ENCODE measurements around the gene DTX3.

DTX3 gene

GRCh38 chr12:57605811-57606311, 1.2 kb downstream of the DTX3 start:
- intact Hi-C loops (cut with DNase I), result no loop called here
- DNase-seq, result peak in 1 of 10 donors; percentile 10

GRCh38 chr12:57606399-57606798, 1.8 kb downstream of the DTX3 start:
- intact Hi-C loops (cut with DNase I), result no loop called here
- DNase-seq, result no peak

GRCh38 chr12:57606821-57607220, 2.2 kb downstream of the DTX3 start:
- intact Hi-C loops (cut with DNase I), result no loop called here
- DNase-seq, result peak in 1 of 10 donors; percentile 82

- intact Hi-C loops (cut with DNase I), result no loop called here
These were observed 3.5 kb downstream of the DTX3 start for GRCh38 chr12:57607958-57608663.

GRCh38 chr12:57609101-57609780, 4.6 kb downstream of the DTX3 start:
- intact Hi-C loops (cut with DNase I), result no loop called here
- peak in 1 of 10 donors; percentile 37 for DNase-seq

More at GRCh38 chr12:57607958-57608663, 3.5 kb downstream of the DTX3 start:
- peak in 1 of 10 donors; percentile 38 for DNase-seq

GRCh38 chr12:57609781-57610553, 5.3 kb downstream of the DTX3 start:
- intact Hi-C loops (cut with DNase I), result no loop called here
- peak in 1 of 10 donors; percentile 59 for DNase-seq

GRCh38 chr12:57610554-57611107, 6.0 kb downstream of the DTX3 start:
- DNase-seq, result peak in 1 of 10 donors; percentile 73
- intact Hi-C loops (cut with DNase I), result no loop called here

- peak; percentile 53 to 93 (median 70) for DNase-seq
- intact Hi-C loops (cut with DNase I), result no loop called here
These were observed 6.6 kb downstream of the DTX3 start, which contains the start of gene ARHGEF25 for GRCh38 chr12:57611108-57611826. ARHGEF25 (plus strand) TSS chr12:57611435; CDS start chr12:57611895, 460 bp downstream.

- intact Hi-C loops (cut with DNase I), result no loop called here
- DNase-seq, result peak in 2 of 10 donors; percentile 29 to 89
These were observed 7.4 kb downstream of the DTX3 start for GRCh38 chr12:57611827-57612710.

GRCh38 chr12:57612711-57613426, 8.2 kb downstream of the DTX3 start:
- intact Hi-C loops (cut with DNase I), result no loop called here
- DNase-seq, result peak in 1 of 10 donors; percentile 68

GRCh38 chr12:57613427-57614109, 8.9 kb downstream of the DTX3 start:
- DNase-seq, result peak in 1 of 10 donors; percentile 14
- intact Hi-C loops (cut with DNase I), result no loop called here

GRCh38 chr12:57614178-57614947, 9.7 kb downstream of the DTX3 start:
- intact Hi-C loops (cut with DNase I), result no loop called here
- peak in 3 of 10 donors; percentile 53 to 89 (median 85) for DNase-seq

GRCh38 chr12:57614948-57615500, 10.4 kb downstream of the DTX3 start:
- peak in 1 of 10 donors; percentile 40 for DNase-seq
- intact Hi-C loops (cut with DNase I), result no loop called here

GRCh38 chr12:57615637-57616036, 11.0 kb downstream of the DTX3 start:
- intact Hi-C loops (cut with DNase I), result no loop called here
- DNase-seq, result no peak

GRCh38 chr12:57616383-57617101, 11.9 kb downstream of the DTX3 start:
- intact Hi-C loops (cut with DNase I), result no loop called here

GRCh38 chr12:57617942-57618341, 13.3 kb downstream of the DTX3 start:
- no peak for DNase-seq
- intact Hi-C loops (cut with DNase I), result no loop called here

More at GRCh38 chr12:57616383-57617101, 11.9 kb downstream of the DTX3 start:
- peak in 2 of 10 donors; percentile 48 to 89 for DNase-seq

Data from posterior cingulate gyrus (tissue), 11 donors.